ENCODE results near the gene PYGB. TPM values are rescaled to one million over a fixed set of nuclear protein-coding genes. Genes with fewer than 3 reads are reported as not detected.
A peak's percentile ranks its signal among the peaks of the same experiment; 100 is the strongest.

The PYGB gene
- total and polyA plus RNA-seq, 9 donors: 20.7 to 31.5 (median 26.0) TPM

DNA sequence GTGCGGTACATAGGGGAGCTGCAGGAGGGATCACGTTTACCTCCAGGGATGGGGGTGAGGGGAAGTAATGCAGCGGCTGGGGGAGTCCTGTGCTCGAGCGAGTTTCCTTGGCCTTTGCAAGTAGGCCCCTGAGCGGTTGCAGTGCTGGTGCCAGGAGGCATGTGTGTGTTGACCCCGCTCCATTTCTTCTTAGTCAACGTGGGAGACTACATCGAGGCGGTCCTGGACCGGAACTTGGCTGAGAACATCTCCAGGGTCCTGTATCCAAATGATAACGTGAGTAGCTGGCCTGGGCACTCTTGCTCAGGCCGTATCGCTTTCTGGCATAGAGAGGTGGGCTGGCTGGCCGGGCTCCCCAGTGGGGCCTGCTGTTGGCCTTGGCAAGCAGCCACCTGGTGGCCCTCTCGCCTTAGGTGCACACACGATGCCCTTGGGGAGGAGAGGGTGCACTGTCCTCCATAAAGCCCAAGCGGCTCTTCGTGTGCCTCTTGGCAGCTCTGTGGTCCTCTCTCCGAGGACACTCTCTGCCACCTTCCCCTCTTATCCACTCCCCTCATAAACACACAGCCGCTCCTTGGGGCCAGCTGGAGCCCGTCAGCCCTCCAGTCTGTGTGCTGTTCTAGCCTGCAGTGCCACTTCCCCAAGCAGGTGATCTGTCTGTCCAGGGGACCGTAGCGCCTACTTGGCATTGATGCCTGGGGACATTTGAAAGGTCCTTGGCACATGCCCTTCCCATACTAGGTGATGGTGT, 29.3 kb downstream of the PYGB start:
- Histone ChIP-seq H3K4me3 (ENCODE audit: low read length) (no peak overlapping the region), H3K36me3 (ENCODE audit: control insufficient read depth, insufficient read depth, low read length) (peaks cover 72% of the 10 kb centered on the region), H3K4me1 (ENCODE audit: control insufficient read depth, insufficient read depth, low read length) (peaks cover 8% of the 10 kb centered on the region), H3K27me3 (ENCODE audit: control insufficient read depth, insufficient read depth, low read length) (no peaks in the 10 kb centered on the region), H3K9me3 (replicated peaks; ENCODE audit: control insufficient read depth, low read depth, low read length) (no peaks in the 10 kb centered on the region), H3K27ac (ENCODE audit: low read length) (no peak overlapping the region)
- DNase-seq: no peak
- 88% methylated on average over 24 of the region's 24 CpGs for WGBS (ENCODE audit: insufficient coverage)

DNA sequence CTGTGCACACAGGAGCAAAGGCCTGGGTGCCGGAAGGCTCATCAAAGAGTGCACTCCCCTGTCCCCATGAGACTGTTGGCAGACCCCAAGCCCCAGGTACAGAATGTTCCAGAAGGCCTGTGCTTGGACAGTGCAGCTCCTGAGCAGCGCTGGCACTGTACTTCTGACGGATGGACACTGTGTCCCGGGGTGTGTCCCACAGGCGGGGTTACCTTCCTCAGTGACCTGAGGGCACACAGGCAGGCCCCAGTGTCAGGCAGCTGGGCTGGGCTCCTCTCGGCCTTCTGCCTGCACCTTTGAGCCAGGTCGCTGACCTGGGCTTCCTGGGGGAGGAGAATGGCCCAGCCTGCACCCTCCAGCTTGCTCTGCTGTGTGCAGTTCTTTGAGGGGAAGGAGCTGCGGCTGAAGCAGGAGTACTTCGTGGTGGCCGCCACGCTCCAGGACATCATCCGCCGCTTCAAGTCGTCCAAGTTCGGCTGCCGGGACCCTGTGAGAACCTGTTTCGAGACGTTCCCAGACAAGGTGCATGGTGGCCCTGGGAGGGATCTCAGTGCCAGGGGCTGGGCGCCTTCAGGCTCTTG, 30.1 kb downstream of the PYGB start:
- Histone ChIP-seq H3K9me3 (replicated peaks; ENCODE audit: control insufficient read depth, low read depth, low read length) (no peaks in the 10 kb centered on the region), H3K27ac (ENCODE audit: low read length) (no peak overlapping the region), H3K4me3 (ENCODE audit: low read length) (no peak overlapping the region), H3K4me1 (ENCODE audit: control insufficient read depth, insufficient read depth, low read length) (peaks cover 10% of the 10 kb centered on the region), H3K27me3 (ENCODE audit: control insufficient read depth, insufficient read depth, low read length) (no peaks in the 10 kb centered on the region), H3K36me3 (ENCODE audit: control insufficient read depth, insufficient read depth, low read length) (peaks cover 74% of the 10 kb centered on the region)
- no peak for DNase-seq
- whole genome bisulfite sequencing (ENCODE audit: insufficient coverage): 94% methylated on average over 18 of the region's 19 CpGs

DNA sequence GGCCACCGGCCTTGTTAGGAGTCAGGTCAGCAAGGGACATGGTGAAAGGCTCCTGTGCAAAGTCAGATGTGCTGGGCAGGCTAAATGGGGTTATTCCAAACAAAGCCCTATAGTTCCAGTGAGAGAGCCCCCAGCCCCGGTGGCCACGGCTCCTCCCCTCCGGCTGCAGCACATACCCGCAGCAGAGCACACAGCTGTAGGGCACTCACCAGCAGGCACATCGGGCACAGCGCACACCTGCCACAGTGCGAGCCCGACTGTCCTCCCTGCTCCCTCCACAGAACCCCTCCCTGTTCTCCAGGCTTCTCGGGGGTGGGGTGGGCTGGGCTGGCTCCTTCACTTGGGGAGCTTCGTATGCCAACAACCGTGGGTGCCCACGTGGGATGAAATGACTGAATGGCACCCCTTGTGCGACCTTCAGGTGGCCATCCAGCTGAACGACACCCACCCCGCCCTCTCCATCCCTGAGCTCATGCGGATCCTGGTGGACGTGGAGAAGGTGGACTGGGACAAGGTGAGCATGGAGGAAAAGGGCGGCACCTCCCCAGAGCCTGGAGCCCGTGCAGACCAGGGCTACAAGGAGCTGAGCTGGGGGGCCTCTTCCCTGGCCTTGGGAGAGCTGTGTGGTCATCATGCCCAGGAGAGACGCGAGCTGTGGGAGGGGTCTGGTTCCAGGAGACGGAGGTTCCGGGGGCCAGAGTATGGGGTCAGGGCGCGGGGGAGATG, 30.9 kb downstream of the PYGB start:
- 82% methylated on average over 22 of the region's 26 CpGs for WGBS (ENCODE audit: insufficient coverage)
- Histone ChIP-seq H3K36me3 (ENCODE audit: control insufficient read depth, insufficient read depth, low read length) (peaks cover 77% of the 10 kb centered on the region), H3K9me3 (replicated peaks; ENCODE audit: control insufficient read depth, low read depth, low read length) (no peaks in the 10 kb centered on the region), H3K4me1 (ENCODE audit: control insufficient read depth, insufficient read depth, low read length) (peaks cover 10% of the 10 kb centered on the region), H3K27me3 (ENCODE audit: control insufficient read depth, insufficient read depth, low read length) (no peaks in the 10 kb centered on the region), H3K27ac (ENCODE audit: low read length) (no peak overlapping the region), H3K4me3 (ENCODE audit: low read length) (no peak overlapping the region)
- no peak for DNase-seq

DNA sequence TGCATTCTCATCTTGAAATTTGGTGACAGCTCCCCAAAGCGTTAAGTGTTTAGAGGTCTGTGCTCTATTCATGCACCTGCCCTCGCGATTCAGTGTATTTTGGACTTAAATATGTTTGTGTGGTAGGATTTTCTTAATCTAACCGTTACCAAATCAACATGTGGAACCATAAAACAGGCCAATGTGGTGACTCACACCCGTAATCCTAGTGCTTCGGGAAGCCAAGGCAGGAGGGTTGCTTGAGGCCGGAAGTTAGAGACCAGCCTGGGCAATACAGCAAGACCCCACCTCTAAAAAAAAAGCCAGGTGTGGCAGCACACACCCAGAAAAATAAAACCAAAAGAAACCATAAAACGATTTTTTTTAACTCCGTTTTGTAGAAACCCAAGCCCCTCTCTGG, 31.5 kb downstream of the PYGB start:
- Histone ChIP-seq H3K4me3 (ENCODE audit: low read length) (no peak overlapping the region), H3K27ac (ENCODE audit: low read length) (no peak overlapping the region), H3K27me3 (ENCODE audit: control insufficient read depth, insufficient read depth, low read length) (no peaks in the 10 kb centered on the region), H3K9me3 (replicated peaks; ENCODE audit: control insufficient read depth, low read depth, low read length) (no peaks in the 10 kb centered on the region), H3K36me3 (ENCODE audit: control insufficient read depth, insufficient read depth, low read length) (peaks cover 77% of the 10 kb centered on the region), H3K4me1 (ENCODE audit: control insufficient read depth, insufficient read depth, low read length) (peaks cover 10% of the 10 kb centered on the region)
- no peak for DNase-seq
- 90% methylated on average over 2 of the region's 9 CpGs for WGBS (ENCODE audit: insufficient coverage)

DNA sequence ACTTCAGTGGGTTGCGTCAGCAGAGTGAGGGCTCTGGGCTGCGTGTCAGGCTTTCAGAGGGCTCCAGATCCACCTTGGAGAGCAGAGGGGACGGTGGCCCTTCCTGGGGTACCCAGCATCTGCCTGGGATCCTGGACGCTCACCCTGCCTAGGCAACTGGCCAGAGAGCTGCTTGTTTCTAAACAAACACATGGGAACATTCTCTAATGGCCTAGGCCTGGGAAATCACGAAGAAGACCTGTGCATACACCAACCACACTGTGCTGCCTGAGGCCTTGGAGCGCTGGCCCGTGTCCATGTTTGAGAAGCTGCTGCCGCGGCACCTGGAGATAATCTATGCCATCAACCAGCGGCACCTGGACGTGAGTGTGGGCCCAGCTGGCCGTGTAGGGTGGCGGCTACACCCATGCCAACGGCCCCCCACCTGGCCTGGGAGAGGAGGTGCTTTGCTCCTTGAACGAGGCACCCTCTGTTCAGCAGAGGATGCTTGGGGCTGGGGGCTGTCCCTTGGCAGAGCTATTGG, 32.2 kb downstream of the PYGB start:
- Histone ChIP-seq H3K36me3 (ENCODE audit: control insufficient read depth, insufficient read depth, low read length) (peaks cover 74% of the 10 kb centered on the region), H3K9me3 (replicated peaks; ENCODE audit: control insufficient read depth, low read depth, low read length) (no peaks in the 10 kb centered on the region), H3K27me3 (ENCODE audit: control insufficient read depth, insufficient read depth, low read length) (no peaks in the 10 kb centered on the region), H3K27ac (ENCODE audit: low read length) (no peak overlapping the region), H3K4me3 (ENCODE audit: low read length) (no peak overlapping the region), H3K4me1 (ENCODE audit: control insufficient read depth, insufficient read depth, low read length) (peaks cover 10% of the 10 kb centered on the region)
- 76% methylated on average over 12 of the region's 15 CpGs for WGBS (ENCODE audit: insufficient coverage)
- DNase-seq: no peak

DNA sequence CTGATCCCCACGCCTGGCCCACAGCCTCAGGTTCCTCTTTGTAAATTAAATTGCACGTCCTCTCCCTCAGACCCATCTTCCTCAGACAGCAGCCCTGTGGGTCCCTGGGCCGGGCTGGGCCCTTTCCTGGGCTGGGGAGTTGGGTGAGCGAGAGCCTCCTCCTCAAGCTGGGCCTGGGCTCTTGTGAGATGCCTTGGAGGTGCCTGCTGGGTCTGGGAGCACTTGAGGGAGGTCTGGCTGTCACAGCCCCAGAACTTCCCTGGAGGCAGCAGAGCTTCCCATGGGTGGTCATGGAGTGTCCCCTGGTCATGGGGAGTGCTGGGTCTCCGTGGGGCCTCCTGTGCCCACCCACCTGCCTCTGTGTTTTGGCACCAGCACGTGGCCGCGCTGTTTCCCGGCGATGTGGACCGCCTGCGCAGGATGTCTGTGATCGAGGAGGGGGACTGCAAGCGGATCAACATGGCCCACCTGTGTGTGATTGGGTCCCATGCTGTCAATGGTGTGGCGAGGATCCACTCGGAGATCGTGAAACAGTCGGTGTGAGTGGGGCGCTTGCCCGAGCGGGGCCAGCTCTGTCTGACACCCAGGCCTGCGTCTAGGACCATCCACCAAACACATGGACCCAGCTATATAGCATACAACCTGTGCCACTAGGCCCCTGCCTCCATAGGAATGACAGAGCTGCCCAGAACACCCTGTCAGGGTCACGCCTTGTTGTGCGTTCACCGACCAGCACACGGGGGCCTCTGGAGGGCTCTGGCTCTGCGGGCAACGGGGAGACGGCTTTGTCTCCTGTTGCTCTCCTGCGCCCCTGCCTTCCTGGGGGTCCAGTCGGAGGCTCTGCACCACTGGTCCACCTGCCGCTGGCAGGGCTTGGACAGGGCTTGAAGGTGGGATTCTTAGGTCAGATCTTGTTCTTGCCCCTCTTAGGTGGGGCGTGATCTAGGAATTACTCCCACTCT, 33.0 kb downstream of the PYGB start:
- 91% methylated on average over 26 of the region's 33 CpGs for WGBS (ENCODE audit: insufficient coverage)

DNA sequence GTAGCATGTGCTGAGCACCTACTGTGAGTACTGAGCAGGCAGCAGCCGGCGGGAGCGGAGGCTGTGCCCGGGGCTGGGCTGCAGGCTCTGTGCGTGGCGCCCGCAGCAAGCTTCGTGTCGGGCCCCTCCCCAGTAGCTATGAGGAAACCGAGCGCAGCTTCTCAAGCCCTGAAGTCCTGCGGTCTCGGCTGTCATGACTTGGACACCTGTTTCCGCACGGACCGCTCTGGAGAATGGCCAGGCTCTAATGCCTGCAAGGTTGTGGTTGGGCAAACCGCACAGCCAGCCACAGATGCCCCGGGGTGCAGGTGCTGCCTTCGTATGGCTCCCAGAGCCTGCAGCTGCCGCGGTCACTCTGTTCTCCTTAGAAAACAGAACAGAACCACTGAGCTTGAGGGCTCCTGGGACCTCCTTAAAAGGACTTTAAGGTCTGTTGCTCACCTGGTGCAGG, 33.7 kb downstream of the PYGB start:
- peak; percentile 63 for DNase-seq
- peaks cover 10% of the 10 kb centered on the region for H3K4me1 ChIP-seq (ENCODE audit: control insufficient read depth, insufficient read depth, low read length)
- H3K36me3 ChIP-seq (ENCODE audit: control insufficient read depth, insufficient read depth, low read length): peaks cover 81% of the 10 kb centered on the region
- no peak overlapping the region for H3K27ac ChIP-seq (ENCODE audit: low read length)
- 85% methylated on average over 21 of the region's 21 CpGs for WGBS (ENCODE audit: insufficient coverage)
- H3K27me3 ChIP-seq (ENCODE audit: control insufficient read depth, insufficient read depth, low read length): no peaks in the 10 kb centered on the region
- no peaks in the 10 kb centered on the region for H3K9me3 ChIP-seq (replicated peaks; ENCODE audit: control insufficient read depth, low read depth, low read length)
- H3K4me3 ChIP-seq (ENCODE audit: low read length): no peak overlapping the region

More for the DNA sequence above, 33.0 kb downstream of the PYGB start:
- Histone ChIP-seq H3K4me3 (ENCODE audit: low read length) (no peak overlapping the region), H3K27ac (ENCODE audit: low read length) (no peak overlapping the region), H3K4me1 (ENCODE audit: control insufficient read depth, insufficient read depth, low read length) (peaks cover 10% of the 10 kb centered on the region), H3K9me3 (replicated peaks; ENCODE audit: control insufficient read depth, low read depth, low read length) (no peaks in the 10 kb centered on the region), H3K27me3 (ENCODE audit: control insufficient read depth, insufficient read depth, low read length) (no peaks in the 10 kb centered on the region), H3K36me3 (ENCODE audit: control insufficient read depth, insufficient read depth, low read length) (peaks cover 77% of the 10 kb centered on the region)
- DNase-seq: no peak

DNA sequence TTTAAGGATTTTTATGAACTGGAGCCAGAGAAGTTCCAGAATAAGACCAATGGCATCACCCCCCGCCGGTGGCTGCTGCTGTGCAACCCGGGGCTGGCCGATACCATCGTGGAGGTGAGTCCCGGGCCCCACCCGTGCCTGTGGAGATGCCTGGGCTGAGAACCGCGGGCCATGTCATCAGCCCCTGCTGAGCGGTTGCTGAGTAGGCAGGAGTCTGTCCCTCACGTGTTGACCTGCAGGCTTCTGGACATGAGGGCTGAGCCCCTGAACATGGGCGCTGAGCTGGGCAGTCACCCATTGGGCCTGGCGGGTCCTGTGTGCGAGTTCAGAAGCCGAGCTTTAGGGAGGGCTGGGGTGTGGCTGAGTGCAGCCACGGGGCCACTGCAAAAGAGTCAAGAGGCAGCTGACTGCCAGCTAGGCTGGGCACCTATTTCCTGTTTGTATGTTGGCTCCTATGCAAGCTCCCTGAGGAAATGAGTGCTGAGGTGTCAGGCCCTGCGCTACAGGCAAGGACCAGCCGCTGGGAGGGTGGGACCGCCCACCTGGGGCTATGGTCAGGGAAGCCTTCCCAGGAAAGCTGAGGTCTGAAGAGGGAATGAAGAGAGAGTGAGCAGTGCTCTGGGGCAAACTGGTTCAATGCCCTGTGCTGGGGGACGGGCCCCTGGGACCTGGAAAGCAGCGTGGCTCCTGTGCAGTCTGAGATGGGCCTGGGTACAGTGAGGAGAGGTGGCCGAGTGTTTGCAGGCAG, 34.3 kb downstream of the PYGB start:
- 90% methylated on average over 21 of the region's 22 CpGs for WGBS (ENCODE audit: insufficient coverage)
- H3K9me3 ChIP-seq (replicated peaks; ENCODE audit: control insufficient read depth, low read depth, low read length): no peaks in the 10 kb centered on the region
- no peak overlapping the region for H3K27ac ChIP-seq (ENCODE audit: low read length)

DNA sequence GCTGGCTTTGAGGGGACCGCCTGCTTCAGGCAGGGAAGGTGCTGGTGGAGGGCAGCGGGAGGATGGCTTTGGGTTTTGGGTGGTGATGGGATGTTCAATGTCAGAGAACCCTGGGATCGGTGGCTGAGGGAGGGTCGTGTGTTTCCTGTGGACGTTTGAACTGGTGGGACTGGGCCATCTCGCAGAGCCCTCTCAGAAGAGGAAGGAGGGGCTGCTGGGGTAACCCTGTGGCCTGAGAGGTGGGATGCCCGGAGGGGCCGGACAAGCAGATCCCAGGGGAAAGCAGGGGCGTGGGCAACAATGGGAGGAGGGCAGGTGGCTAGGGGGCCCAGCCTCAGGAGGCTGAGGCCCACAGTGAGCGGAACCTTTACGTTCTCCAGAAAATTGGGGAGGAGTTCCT, 34.9 kb downstream of the PYGB start:
- H3K4me3 ChIP-seq (ENCODE audit: low read length): no peak overlapping the region
- H3K4me1 ChIP-seq (ENCODE audit: control insufficient read depth, insufficient read depth, low read length): peaks cover 10% of the 10 kb centered on the region
- WGBS (ENCODE audit: insufficient coverage): 77% methylated on average over 11 of the region's 11 CpGs
- no peak for DNase-seq
- no peaks in the 10 kb centered on the region for H3K9me3 ChIP-seq (replicated peaks; ENCODE audit: control insufficient read depth, low read depth, low read length)
- no peaks in the 10 kb centered on the region for H3K27me3 ChIP-seq (ENCODE audit: control insufficient read depth, insufficient read depth, low read length)
- peaks cover 77% of the 10 kb centered on the region for H3K36me3 ChIP-seq (ENCODE audit: control insufficient read depth, insufficient read depth, low read length)
- no peak overlapping the region for H3K27ac ChIP-seq (ENCODE audit: low read length)

More for the DNA sequence above, 34.3 kb downstream of the PYGB start:
- Histone ChIP-seq H3K4me1 (ENCODE audit: control insufficient read depth, insufficient read depth, low read length) (peaks cover 10% of the 10 kb centered on the region), H3K36me3 (ENCODE audit: control insufficient read depth, insufficient read depth, low read length) (peaks cover 82% of the 10 kb centered on the region), H3K27me3 (ENCODE audit: control insufficient read depth, insufficient read depth, low read length) (no peaks in the 10 kb centered on the region), H3K4me3 (ENCODE audit: low read length) (no peak overlapping the region)
- DNase-seq: no peak
